ENCODE data around the gene HOXA6. TPM values are rescaled to one million over a fixed set of nuclear protein-coding genes. Genes with fewer than 3 reads are reported as not detected.

The HOXA6 gene
- total RNA-seq, 4 donors from 2014 or later = 1.1 to 1.6 TPM; not detected in 2

GRCh38 chr7:27111042-27111750 lies 36.4 kb downstream of the HOXA6 start:
- H3K4me3 ChIP-seq (replicated peaks in 1 of 3) = no peak overlapping the region
- H3K27me3 ChIP-seq = peaks cover 41% of the 10 kb centered on the region
- H3K27ac ChIP-seq = peak overlapping the region; percentile 52 to 86 (median 65)
- H3K4me1 ChIP-seq = peaks cover 0 to 11% of the 10 kb centered on the region in 2 donors
- H3K9me3 ChIP-seq = no peaks in the 10 kb centered on the region
- no peaks in the 10 kb centered on the region for H3K36me3 ChIP-seq
- 16 to 17% methylated on average over 5 to 6 of the region's 6 CpGs for WGBS, 2 donors
- DNase-seq = no peak
- TF ChIP-seq POLR2A (IDR thresholded peaks at IDR 0.05) = no peak
- TF ChIP-seq CTCF (IDR thresholded peaks at IDR 0.05) = no peak
- intact Hi-C loops (cut with DNase I) = no loop called here

GRCh38 chr7:27110186-27111031 lies 37.2 kb downstream of the HOXA6 start:
- H3K4me3 ChIP-seq (replicated peaks in 1 of 3) = no peak overlapping the region
- DNase-seq = no peak
- H3K36me3 ChIP-seq = no peaks in the 10 kb centered on the region
- H3K27ac ChIP-seq = peak overlapping the region; percentile 36 to 86 (median 52)
- no peak for TF ChIP-seq CTCF (IDR thresholded peaks at IDR 0.05)
- TF ChIP-seq POLR2A (IDR thresholded peaks at IDR 0.05) = no peak
- 12 to 33% methylated on average over 46 to 57 of the region's 66 CpGs for WGBS, 2 donors
- peaks cover 42% of the 10 kb centered on the region for H3K27me3 ChIP-seq
- intact Hi-C loops (cut with DNase I) = no loop called here
- H3K9me3 ChIP-seq = no peaks in the 10 kb centered on the region
- H3K4me1 ChIP-seq = peaks cover 0 to 11% of the 10 kb centered on the region in 2 donors

- TF ChIP-seq CTCF (IDR thresholded peaks at IDR 0.05) = no peak
- peak overlapping the region in 2 of 3 donors; percentile 82 to 93 for H3K27ac ChIP-seq
- no peak overlapping the region for H3K4me3 ChIP-seq (replicated peaks in 1 of 3)
- no peaks in the 10 kb centered on the region for H3K36me3 ChIP-seq
- peaks cover 37% of the 10 kb centered on the region for H3K27me3 ChIP-seq
- H3K9me3 ChIP-seq = no peaks in the 10 kb centered on the region
- WGBS, 2 donors = 77 to 79% methylated on average over 4 of the region's 4 CpGs
- no peak for DNase-seq
- intact Hi-C loops (cut with DNase I) = no loop called here
- H3K4me1 ChIP-seq = peaks cover 0 to 11% of the 10 kb centered on the region in 2 donors
Observed at GRCh38 chr7:27109466-27110185, 37.9 kb downstream of the HOXA6 start.

- H3K4me3 ChIP-seq (replicated peaks in 1 of 3) = peak overlapping the region in 1 of 3 donors; percentile 19
- intact Hi-C loops (cut with DNase I) = no loop called here
- H3K27ac ChIP-seq = peak overlapping the region; percentile 76 to 93 (median 82)
- H3K4me1 ChIP-seq = peaks cover 0 to 11% of the 10 kb centered on the region in 2 donors
- peaks cover 33% of the 10 kb centered on the region for H3K27me3 ChIP-seq
- no peaks in the 10 kb centered on the region for H3K36me3 ChIP-seq
- WGBS, 2 donors = 9 to 26% methylated on average over 35 to 40 of the region's 41 CpGs
- TF ChIP-seq POLR2A (IDR thresholded peaks at IDR 0.05) = peak in 1 of 2 donors; percentile 50
- TF ChIP-seq CTCF (IDR thresholded peaks at IDR 0.05) = no peak
- no peak for DNase-seq
- no peaks in the 10 kb centered on the region for H3K9me3 ChIP-seq
Observed at GRCh38 chr7:27108390-27109127, 39.0 kb downstream of the HOXA6 start.
